Hepatocyte (in vitro differentiated cells): ENCODE data around the gene CYP1A2. TPM values are rescaled to one million over a fixed set of nuclear protein-coding genes. Genes with fewer than 3 reads are reported as not detected.

Source experiments
- DNase-seq: peaks from one replicate; pipeline ENCODE4 v3.0.0-alpha.2; 2016; ENCODE audit warnings: low spot score
- H2AFZ ChIP-seq: fragments of 200-600 bp; sonication (generic); 2 replicates; pipeline ENCODE4 v1.6.0; 2016; ENCODE audit warnings: antibody characterized with exemption, mild to moderate bottlenecking
- H3K27ac ChIP-seq: fragments of 200-600 bp; sonication (generic); 2 replicates; pipeline ENCODE4 v1.5.1; 2016; ENCODE audit warnings: mild to moderate bottlenecking
- H3K27me3 ChIP-seq: fragments of 200-600 bp; sonication (generic); 2 replicates; pipeline ENCODE4 v1.6.1; 2016
- H3K36me3 ChIP-seq: fragments of 200-600 bp; sonication (generic); replicated peaks from 2 replicates; pipeline ENCODE4 v1.5.1; 2016; ENCODE audit warnings: low read depth; ENCODE audit not compliant: insufficient read depth
- H3K4me1 ChIP-seq: fragments of 200-600 bp; sonication (generic); 2 replicates; pipeline ENCODE4 v1.5.1; 2016; ENCODE audit warnings: mild to moderate bottlenecking, moderate library complexity; ENCODE audit not compliant: insufficient read depth
- H3K4me2 ChIP-seq: fragments of 200-600 bp; sonication (generic); 2 replicates; pipeline ENCODE4 v1.6.0; 2016
- H3K4me3 ChIP-seq: fragments of 200-600 bp; sonication (generic); 2 replicates; pipeline ENCODE4 v1.5.1; 2016; ENCODE audit warnings: mild to moderate bottlenecking
- H3K79me2 ChIP-seq: fragments of 200-600 bp; sonication (generic); 2 replicates; pipeline ENCODE4 v1.6.0; 2017; ENCODE audit warnings: mild to moderate bottlenecking
- H3K9me2 ChIP-seq: fragments of 200-600 bp; sonication (generic); replicated peaks from 2 replicates; pipeline ENCODE4 v1.6.0; 2017; ENCODE audit warnings: mild to moderate bottlenecking; ENCODE audit not compliant: insufficient read depth
- H3K9me3 ChIP-seq: fragments of 200-600 bp; sonication (generic); 2 replicates; pipeline ENCODE4 v1.5.1; 2016; ENCODE audit warnings: low read depth, mild to moderate bottlenecking
- H4K20me1 ChIP-seq: fragments of 200-600 bp; sonication (generic); 2 replicates; pipeline ENCODE4 v1.6.0; 2016; ENCODE audit warnings: mild to moderate bottlenecking; ENCODE audit not compliant: insufficient read depth, poor library complexity, severe bottlenecking
- CTCF ChIP-seq: fragments of 200-600 bp; sonication (generic); IDR thresholded peaks from 2 replicates; pipeline ENCODE4 v1.5.1; 2016; ENCODE audit warnings: antibody characterized with exemption, mild to moderate bottlenecking; ENCODE audit not compliant: poor library complexity
- EZH2 ChIP-seq: fragments of 200-600 bp; sonication (generic); IDR thresholded peaks from 2 replicates; pipeline ENCODE4 v1.6.1; 2016; ENCODE audit warnings: antibody characterized with exemption, mild to moderate bottlenecking, borderline replicate concordance
- EZH2phosphoT487 ChIP-seq: fragments of 200-600 bp; sonication (generic); IDR thresholded peaks from one replicate; pipeline ENCODE4 v1.6.1; 2018; ENCODE audit warnings: antibody characterized with exemption, mild to moderate bottlenecking, low read depth, moderate library complexity; ENCODE audit not compliant: unreplicated experiment, severe bottlenecking
- WGBS: methylation state at CpG from one replicate; pipeline ENCODE4 v1.1.6; 2016; ENCODE audit warnings: low lambda C conversion rate; ENCODE audit errors: missing lambda C conversion rate; 5-methylcytosine and 5-hydroxymethylcytosine counted together
- polyA plus RNA-seq: library from polyadenylated mRNA; unstranded; fragments of >200 nt; fragmentation: Nextera tagmentation; extraction: Ambion mirVana; gene quantifications from 2 replicates; pipeline ENCODE4 v1.2.1, GENCODE V29; 2016
- total RNA-seq: library from RNA; depleted of rRNA; stranded (reverse); fragments of >200 nt; gene quantifications from 2 replicates; pipeline ENCODE4 v1.2.3, GENCODE V29; 2014

Gene CYP1A2
- total and polyA plus RNA-seq, 2 experiments from 2014 or later: 0.17 TPM; not detected in 1

GRCh38 chr15:74800559-74801094, 52.0 kb downstream of the CYP1A2 start:
- H3K27me3 ChIP-seq: no peaks in the 10 kb centered on the region
- TF ChIP-seq EZH2phosphoT487 (no peak), CTCF (no peak)
- no peaks in the 10 kb centered on the region for H3K9me2 ChIP-seq
- H3K4me2 ChIP-seq: no peak overlapping the region
- no peak overlapping the region for H2AFZ ChIP-seq
- no peak overlapping the region for H3K4me3 ChIP-seq
- H4K20me1 ChIP-seq: peaks cover 11% of the 10 kb centered on the region
- WGBS: 95% methylated on average over 17 of the region's 20 CpGs
- H3K27ac ChIP-seq: no peak overlapping the region
- DNase-seq: no peak
- peaks cover 10% of the 10 kb centered on the region for H3K79me2 ChIP-seq
- H3K9me3 ChIP-seq: no peaks in the 10 kb centered on the region
- H3K36me3 ChIP-seq: no peaks in the 10 kb centered on the region
- no peaks in the 10 kb centered on the region for H3K4me1 ChIP-seq

GRCh38 chr15:74801311-74801997, 52.8 kb downstream of the CYP1A2 start:
- H3K79me2 ChIP-seq: peaks cover 3% of the 10 kb centered on the region
- no peak overlapping the region for H3K4me3 ChIP-seq
- no peak for DNase-seq
- no peak overlapping the region for H3K4me2 ChIP-seq
- no peak overlapping the region for H3K27ac ChIP-seq
- TF ChIP-seq EZH2phosphoT487 (no peak), EZH2 (no peak), CTCF (no peak)
- no peaks in the 10 kb centered on the region for H3K36me3 ChIP-seq
- peaks cover 9% of the 10 kb centered on the region for H4K20me1 ChIP-seq
- no peaks in the 10 kb centered on the region for H3K9me3 ChIP-seq
- H3K27me3 ChIP-seq: no peaks in the 10 kb centered on the region
- no peaks in the 10 kb centered on the region for H3K4me1 ChIP-seq
- no peak overlapping the region for H2AFZ ChIP-seq
- H3K9me2 ChIP-seq: no peaks in the 10 kb centered on the region
- 92% methylated on average over 18 of the region's 18 CpGs for WGBS

- Histone ChIP-seq H3K27me3 (no peaks in the 10 kb centered on the region), H3K79me2 (no peaks in the 10 kb centered on the region), H4K20me1 (peaks cover under 1% of the 10 kb centered on the region), H3K9me2 (no peaks in the 10 kb centered on the region), H2AFZ (no peak overlapping the region), H3K4me1 (no peaks in the 10 kb centered on the region), H3K4me2 (no peak overlapping the region), H3K36me3 (no peaks in the 10 kb centered on the region), H3K4me3 (no peak overlapping the region), H3K9me3 (no peaks in the 10 kb centered on the region), H3K27ac (no peak overlapping the region)
- 97% methylated on average over 17 of the region's 20 CpGs for WGBS
- no peak for TF ChIP-seq CTCF
- no peak for DNase-seq
Measured at GRCh38 chr15:74802290-74802689, 53.6 kb downstream of the CYP1A2 start.
